ENCODE results near the gene MEIS2. TPM values are rescaled to one million over a fixed set of nuclear protein-coding genes. Genes with fewer than 3 reads are reported as not detected.

Gene MEIS2
- total RNA-seq, 1 donor from 2014 or later: 6.3 TPM

DNA sequence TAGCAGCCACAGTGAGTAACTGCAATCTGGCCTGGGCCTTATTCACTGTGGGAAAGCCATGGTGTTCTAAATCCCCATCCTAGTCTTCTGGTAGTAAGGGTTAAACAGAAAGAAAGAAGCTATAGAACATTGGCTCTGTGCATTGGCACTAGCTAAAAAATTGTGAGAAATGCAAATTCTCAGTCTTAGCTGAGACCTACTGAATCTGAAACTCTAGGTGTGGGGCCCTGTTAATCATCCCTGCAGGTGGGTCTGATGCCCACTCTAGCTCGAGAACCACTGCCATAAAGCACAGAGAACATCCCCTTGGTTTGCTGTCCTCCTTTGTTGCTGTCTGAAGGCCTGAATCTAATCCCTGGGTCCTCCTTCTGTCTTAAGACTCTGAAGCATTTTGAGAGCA lies 59.3 kb downstream of the MEIS2 start:
- no peak for DNase-seq (ENCODE audit: low read depth in 2 of 2)

DNA sequence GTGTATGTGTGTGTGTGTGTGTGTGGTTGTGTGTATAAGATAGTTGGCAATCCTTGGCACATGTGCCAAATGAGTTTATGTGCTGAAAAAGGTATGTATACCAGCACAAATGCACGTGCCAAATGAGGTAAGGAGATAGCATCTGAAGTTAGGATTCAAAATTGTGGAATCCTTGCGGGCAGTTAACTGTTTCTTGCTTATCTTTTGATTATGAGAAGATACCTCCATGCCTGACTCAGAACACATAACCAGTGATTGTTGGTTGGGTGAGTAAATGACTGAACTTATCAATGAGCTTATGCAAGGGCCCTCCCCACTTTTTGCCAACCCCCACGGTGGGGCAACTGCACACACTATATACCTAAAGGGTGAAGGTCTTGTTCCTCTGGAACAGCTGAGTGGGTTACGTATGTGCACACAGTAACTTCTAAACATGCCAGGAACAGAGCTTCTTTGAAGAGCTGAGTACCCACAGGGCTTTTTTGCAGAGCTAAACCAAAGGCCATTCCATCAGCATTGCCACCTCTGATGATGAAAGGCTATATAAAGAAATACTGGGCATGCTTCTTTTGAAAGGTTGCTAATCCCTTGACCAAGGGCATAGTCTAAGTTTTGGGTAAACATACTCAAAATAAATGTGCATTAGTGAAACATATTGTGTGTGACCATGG lies 60.1 kb downstream of the MEIS2 start:
- no peak for DNase-seq (ENCODE audit: low read depth in 2 of 2)

DNA sequence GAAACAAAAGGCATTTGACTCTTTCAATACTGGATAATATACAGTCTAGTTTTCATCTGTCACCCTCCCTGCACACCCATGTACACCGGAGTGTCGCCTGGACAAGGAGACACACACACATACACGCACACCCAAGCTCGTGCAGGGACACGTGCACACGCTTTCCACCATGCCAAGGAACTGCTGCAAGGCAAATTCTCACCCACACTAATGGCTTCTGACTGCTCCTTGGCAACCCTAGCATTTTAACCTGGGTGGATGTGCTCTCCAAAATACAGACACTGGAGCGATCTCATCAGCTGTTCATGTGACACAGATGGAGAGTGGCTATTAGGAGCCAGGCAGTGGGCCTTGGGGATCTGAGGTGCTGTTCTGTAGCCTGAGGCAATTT lies 61.6 kb downstream of the MEIS2 start:
- no peak for DNase-seq (ENCODE audit: low read depth in 2 of 2)

DNA sequence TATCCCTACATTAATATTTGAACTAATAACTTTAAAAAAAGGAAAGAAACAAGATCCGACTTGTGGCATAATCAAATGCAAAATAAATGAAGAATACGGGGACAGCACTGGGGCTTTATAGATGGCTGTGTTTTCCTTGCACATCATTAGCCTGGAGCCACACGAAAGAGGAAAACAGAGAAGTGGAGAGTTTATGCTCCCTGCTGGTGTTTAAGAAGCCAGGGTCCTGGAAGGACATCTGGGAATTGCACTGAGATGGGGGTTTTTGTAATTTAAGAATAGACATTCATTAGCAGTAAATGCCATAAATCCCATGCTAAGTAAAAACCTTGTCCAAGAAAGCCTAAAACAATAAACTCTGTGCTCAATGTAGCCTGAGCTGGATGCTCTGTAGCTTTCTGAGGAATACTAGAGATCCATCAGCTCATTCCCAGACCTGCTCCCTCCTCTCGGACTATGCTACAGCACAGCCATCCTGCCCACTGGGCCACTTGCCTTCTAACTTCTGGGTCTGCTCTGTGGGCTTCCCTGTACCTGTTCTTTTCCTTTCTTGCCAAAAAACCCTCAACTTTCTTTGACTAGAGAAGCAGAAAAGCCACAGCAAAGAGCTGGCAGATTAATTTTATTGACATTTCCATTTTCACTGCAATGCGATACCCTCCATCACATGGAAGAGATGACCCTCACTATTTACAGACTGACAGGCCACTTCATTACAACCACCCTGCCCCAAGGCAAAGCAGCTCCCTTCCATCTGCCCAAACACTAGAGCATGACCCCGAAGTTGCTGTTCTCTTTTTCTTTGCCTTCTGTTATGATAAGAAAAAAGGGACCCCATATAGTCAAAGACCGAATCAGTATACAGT lies 62.3 kb downstream of the MEIS2 start:
- no peak for DNase-seq (ENCODE audit: low read depth in 2 of 2)

DNA sequence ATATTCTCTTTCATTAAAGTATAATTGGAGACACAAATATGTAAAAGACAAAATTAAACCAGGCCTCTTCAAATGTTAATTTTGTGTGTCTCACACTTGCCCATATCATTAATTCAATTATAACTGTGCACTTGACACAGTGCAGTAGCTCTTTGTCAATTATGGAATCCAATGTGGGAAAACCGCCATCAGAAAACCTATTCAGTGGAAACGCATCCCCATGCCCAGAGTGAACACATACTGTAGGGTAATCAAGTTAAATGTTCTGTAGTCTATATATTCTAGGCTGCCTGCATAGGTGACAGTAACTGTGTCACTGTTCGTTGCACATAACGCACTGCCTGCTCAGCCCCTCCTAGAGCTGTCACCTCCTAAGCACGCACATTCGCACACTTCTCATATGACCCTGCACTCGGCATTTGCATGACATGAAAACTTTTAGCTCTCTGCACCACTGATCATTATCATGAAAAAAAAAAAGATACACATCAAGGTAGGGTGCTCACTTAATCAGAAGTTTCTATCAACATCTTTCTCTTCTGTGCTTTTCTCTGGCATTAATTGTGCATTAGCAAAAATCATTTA lies 63.2 kb downstream of the MEIS2 start:
- DNase-seq (ENCODE audit: low read depth in 2 of 2): no peak

DNA sequence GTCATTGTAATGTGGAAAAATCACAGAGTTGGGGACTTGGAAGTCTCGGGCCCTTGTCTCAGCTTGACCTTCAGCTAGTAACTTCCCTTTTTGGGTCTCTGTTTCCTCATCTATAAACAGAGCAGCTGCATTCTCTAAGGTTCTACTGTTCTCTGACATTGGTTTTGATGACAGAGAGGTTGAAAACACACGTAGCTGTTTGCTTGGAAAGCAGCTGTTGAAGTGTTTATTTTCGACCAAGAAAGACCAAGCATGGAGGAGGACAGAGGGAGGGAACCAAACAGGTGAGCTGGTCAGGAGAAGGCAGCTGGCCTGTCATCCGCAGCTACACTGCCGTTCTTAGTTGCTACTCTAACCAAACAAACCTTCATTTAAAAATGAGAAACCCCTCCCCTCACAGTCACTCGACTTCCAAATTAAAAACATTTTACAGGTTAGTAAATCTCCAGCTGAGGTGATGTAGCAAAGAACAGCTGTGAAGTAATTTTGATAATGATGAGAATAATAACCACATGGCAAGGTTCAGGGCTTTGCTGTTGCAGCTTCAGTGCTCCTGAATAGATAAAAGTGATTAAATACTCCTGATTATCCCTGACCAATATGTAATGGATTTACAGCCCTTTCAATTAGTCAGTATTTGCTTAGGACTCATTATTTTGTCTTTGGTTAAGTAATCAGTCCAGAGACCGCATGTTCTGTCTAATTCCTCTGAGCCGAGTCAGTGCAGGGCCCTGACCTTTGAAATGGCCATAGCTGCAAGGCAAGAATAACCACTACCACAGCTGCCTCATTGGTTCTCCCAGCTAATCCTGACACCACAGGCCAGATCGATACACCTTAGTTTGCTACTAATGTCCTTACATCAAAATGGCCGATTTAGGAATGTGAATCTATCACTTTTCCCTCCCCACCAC lies 65.3 kb downstream of the MEIS2 start:
- no peak for DNase-seq (ENCODE audit: low read depth in 2 of 2)

DNA sequence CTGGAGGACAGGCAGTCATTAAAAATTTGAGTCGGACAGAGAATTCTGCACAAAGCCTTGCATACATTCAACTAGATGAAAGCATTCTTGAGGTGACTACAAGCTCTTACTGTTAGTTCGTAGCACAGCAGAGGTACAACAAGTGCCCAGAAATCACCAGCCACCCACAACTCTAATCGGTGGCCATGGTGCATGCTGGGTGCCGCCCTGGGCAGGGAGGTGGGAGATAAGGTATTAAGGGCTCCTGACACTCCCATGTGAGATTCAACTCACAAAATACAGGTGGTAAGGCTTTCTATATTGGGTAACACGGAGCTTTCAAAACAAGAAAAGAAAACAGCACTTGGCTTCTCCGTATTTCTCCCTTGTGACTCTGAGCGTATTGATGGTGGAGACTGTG lies 66.0 kb downstream of the MEIS2 start:
- no peak for DNase-seq (ENCODE audit: low read depth in 2 of 2)

DNA sequence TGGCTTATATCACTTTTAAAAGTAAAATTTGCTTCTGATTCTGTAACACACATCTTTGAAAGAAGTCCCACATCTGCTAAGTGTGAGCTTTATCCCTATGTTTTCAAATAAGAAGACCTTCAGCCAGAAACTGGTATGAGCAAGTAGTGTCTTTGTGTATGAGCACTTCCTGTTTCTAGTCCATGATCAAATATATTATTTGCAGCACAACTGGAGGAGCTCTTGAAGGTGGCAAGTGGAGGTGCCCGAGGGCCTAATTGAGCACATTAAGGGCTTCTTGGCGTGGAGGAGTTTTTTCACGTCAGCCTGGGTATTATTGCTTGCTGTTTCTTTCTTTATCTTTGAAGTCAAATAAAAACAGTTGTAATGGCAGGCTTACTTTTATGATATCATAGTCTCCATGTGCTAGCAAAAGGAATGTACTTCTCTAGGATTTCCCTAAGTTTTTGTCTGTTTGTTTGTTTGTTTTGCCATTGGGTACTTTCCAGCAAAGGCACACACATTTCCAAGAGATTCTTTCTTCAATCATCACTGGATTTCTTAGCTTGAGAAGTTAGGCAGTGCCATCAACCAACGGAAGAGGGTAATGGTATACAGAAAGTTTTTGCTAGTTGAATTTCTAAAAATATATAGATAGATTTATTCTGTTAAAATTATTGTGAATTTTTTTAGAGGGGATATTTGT lies 68.1 kb downstream of the MEIS2 start:
- DNase-seq (ENCODE audit: low read depth in 2 of 2): no peak

DNA sequence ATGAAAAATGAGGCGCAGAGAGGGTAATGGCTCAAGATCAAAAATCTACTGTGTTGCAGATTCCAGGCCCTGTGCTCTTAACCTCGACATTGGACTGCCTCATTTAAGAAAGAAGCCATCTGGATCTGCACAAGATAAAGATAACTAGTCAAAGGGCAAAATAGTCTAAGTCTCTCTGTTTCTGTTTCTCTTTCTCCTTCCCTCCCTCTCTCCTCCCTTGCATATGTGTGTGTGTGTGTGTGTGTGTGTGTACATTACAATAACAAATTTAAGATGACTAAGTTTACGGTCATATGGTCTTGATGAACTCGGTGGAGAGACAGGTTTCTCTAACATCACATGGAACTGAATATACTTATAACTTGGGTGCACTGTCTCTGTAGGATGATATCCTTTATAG lies 69.2 kb downstream of the MEIS2 start:
- DNase-seq (ENCODE audit: low read depth in 2 of 2): no peak

DNA sequence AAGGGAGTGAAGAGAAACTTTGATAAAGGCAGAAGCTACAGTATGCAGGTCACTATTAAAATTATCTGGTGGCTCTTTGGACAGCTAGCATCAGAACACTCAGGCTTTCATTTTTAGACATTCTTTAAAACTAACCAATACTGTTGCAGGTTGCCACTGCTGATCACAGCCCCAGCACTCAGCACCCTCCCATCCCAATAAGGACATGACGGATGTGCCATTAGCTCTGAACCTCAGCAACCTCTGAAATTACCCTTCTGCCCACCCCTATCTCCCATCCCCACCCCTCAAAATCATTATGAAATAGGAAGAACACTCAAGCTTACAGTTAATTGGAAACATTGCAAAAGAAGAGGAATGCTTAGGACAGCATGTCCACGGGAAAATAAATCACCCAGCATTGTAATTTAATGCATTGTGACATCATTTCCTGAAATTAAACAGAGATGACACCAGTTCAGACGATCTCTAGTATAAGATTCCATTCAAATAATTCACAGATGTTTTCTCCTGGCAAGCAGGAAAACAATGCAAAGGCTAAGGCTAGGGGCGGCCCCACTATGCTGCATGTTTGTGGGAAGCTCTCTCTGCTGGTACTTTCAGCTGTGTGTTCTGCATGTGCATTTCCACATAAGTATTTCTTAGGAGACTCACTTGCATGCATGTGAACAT lies 71.6 kb downstream of the MEIS2 start:
- peak; percentile 18 to 41 for DNase-seq (ENCODE audit: low read depth in 2 of 2)

DNA sequence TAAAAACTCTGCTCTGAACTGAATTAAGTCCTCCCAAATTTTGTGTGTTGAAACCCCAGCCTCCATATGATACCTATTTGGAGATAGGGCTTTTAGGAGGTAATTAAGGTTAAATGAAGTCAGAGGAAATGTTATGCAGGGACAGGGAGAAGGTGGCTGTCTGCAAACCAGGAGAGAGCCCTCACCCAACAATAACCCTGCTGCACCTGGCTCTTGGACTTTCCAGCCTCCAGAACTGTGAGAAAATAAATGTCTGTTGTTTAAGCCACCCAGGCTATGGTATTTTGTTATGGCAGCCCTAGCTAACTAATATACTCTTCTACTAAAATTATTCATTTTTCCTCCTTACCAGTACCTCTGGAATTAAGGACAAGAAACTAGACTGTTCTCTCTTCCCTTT lies 79.5 kb downstream of the MEIS2 start:
- DNase-seq (ENCODE audit: low read depth in 2 of 2): no peak

DNA sequence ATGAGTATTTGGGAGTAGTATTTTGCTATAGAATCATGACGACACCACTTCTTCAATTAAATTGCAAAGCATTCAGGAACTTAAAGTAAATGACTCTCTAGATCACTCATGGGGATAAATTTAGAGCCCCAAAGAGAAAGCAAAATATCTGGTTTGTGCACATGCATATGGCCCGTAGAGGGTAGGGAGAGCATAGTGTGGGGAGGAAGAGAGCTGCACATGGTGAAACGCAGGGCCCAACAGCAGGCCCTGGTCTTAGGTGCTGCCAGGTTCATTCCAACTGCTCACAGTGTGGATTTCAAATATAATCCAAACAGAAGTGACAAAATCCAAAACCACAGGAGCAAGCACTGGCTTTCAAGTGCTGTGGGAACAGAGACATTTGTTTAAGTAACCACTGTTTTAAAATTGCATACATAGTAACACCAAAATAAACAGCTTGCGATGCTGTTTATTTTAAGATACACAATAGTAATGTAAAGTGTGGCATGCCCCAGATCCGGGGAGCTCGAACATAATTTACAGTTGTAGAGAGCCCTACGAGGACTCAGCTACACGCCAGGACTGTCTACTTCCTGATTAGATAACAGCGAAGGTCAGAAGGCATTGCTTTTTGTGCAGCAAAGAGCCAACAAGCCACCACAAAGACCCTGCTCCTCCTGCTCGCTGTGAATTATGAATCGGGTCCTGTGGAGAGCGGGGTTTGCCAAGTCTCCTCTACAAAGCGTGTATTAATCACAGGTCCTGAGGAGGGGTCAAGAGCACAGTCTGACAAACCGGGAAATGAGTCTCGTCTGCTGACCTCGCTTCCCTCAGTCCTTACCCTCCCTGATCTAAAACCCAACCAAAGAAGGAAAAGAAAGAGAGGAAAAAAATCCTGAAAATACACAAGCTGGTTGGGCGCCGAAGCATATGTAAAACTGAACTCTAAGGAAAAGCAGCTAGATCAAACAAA lies 80.6 kb downstream of the MEIS2 start:
- DNase-seq (ENCODE audit: low read depth in 2 of 2): peak in 1 of 2 donors; percentile 45

DNA sequence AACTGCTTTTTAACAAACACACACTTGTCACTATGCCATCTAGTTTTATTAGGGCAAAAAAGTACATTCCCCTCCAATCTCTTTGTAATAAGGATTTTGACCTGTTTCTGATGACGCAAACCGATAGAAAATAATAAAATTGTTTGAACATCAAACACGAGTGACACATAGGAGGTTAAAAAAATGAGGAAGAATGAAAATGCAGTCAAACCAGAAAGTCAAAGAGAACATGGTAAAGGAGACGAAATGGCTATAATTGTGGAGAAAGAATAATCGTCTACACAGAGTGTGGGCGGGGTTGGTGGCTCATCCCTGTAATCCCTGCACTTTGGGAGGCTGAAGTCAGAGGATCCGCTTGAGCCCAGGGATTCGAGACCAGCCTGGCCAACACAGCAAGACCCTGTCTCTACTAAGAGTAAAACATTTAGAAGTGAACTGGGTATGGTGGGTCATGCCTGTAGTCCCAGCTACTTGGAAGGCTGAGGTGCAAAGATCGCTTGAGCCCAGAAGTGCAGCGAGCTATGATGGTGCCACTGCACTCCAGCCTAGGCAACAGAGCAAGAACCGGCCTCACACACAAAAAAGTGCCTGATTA lies 83.2 kb downstream of the MEIS2 start:
- DNase-seq (ENCODE audit: low read depth in 2 of 2): no peak

DNA sequence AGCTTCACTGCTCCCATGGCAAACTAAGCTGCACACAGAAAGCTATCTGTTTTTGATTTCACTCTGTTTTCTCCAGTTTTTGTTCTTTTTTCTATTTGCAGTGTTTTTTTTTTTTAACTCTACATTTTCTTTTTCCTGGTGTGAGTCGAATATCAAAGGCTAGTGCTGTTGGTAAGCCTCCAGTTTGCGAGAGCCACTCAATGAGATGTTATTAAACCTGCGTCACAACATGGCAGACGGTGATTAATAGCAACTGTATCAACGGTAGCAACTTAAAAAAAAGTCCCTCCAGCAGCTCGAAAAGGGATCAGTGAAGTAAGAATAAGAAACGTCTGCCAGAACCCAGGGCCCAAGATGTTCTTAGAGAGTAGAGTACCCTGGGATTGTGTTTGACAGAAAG lies 84.1 kb downstream of the MEIS2 start:
- no peak for DNase-seq (ENCODE audit: low read depth in 2 of 2)

DNA sequence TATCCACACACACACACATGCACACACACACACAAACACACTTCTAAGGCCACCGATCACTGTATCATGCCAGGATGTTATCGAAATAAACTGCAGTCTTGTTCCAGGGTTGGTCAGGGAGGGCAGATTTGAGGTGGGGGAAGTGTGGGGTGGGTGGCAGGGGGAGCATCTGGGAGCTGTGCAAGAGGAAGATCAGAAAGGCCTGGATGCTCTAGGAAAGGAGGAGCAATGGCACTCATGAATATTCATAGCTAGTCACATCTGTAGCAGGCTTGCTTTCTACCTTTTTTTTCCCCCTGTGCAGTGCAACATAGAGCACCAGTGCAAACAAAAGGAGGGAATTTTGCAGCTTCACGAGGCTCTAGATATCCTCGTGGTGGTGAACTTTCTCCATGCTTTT lies 84.9 kb downstream of the MEIS2 start:
- no peak for DNase-seq (ENCODE audit: low read depth in 2 of 2)

DNA sequence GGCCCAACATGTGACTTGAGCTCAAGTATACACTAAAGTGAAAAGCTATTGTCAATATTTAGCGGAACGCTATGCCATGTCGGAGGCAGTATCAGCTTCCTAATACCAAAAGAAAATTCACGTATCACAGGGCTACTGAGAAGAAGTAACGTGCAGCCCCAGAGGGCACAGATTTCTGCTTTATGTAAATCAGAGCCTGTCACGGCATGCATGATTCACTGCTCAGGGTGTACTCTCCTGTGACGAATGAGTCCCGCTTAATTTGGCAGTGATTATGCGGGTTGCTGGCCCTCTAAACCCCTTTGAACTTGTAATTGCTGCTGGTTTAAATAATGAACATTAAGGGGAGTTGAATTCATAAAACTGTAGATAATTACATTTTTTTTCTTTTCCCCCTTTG lies 85.3 kb downstream of the MEIS2 start:
- DNase-seq (ENCODE audit: low read depth in 2 of 2): no peak

DNA sequence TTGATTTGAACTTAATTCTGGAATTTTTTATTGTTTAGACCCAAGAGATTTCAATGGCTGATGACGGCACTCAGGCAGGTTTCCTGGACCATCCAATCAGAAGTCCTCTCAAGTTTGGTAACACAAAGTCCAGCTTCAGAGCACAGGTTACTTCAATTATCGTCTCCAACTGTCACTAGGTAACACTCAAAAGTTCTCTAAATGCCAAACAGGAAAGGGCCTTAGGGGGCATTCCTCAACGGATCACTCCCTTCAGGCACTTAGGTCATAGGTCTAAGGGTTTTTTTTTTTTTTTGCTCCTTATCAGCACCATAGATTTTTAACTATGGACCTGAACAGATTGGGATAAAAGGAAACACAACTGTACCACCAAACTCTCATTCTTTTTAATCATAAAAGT lies 85.8 kb downstream of the MEIS2 start:
- DNase-seq (ENCODE audit: low read depth in 2 of 2): no peak

DNA sequence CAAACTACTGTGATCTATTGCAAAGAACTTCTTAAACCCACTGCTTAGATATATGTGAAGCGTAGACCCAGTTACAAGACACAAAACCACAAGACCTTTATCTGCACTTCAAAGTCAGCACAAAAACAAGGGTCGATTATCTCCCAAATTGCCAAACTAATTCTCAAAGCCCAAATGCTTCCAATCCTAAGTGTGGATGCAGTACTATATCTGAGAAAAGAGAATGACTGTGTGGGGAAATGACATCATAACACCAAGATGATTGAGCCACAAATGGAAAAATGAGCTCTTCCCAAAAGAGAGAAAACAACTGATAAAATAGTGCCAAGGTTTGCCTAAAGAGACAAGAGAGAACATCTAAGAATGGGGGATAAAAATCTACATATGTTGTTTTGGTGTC lies 86.2 kb downstream of the MEIS2 start:
- DNase-seq (ENCODE audit: low read depth in 2 of 2): no peak

DNA sequence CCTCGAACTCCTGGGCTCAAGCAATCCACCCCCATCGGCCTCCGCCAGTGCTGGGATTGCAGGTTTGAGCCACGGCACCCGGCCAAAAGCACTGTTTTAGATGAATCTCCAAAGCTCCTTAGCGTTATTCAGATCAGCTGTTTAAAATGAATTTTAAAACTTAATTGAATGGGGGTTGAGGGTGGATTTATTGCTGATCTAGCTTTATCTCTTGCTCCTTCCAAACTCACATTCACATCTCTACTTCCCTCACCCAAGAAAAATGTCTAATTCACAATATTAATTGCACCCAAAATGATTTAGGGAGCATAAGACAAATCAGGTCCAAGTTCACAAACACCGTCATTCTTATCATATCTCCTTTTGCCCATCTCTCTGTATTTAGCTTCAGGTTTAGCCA lies 89.8 kb downstream of the MEIS2 start:
- DNase-seq (ENCODE audit: low read depth in 2 of 2): no peak

Data from dermis microvascular lymphatic vessel endothelial cell (primary cell).